ENCODE results near the gene CYP4A22.
"Not testable (repeated sequence)": the region's sequence is repeated elsewhere in the genome, so short reads cannot be mapped to it uniquely, and the experiment has no call there.

CYP4A22 gene

GRCh38 chr1:47147047-47147785, 10.0 kb downstream of the CYP4A22 start:
- DNase-seq (ENCODE audit: low read depth, low spot score) = no peak
- H3K4me3 ChIP-seq (ENCODE audit: low read length) = no peak overlapping the region

- not testable (repeated sequence) for DNase-seq (ENCODE audit: low read depth, low spot score); H3K4me3 ChIP-seq (ENCODE audit: low read length)
Observed at GRCh38 chr1:47149162-47149561, 11.9 kb downstream of the CYP4A22 start.

GRCh38 chr1:47156457-47156856, 19.2 kb downstream of the CYP4A22 start:
- H3K4me3 ChIP-seq (ENCODE audit: low read length); DNase-seq (ENCODE audit: low read depth, low spot score): not testable (repeated sequence)

GRCh38 chr1:47157957-47158356, 20.7 kb downstream of the CYP4A22 start:
- not testable (repeated sequence) for H3K4me3 ChIP-seq (ENCODE audit: low read length); DNase-seq (ENCODE audit: low read depth, low spot score)

- H3K4me3 ChIP-seq (ENCODE audit: low read length) = no peak overlapping the region
- no peak for DNase-seq (ENCODE audit: low read depth, low spot score)
Observed at GRCh38 chr1:47160716-47161115, 23.5 kb downstream of the CYP4A22 start.

- no peak overlapping the region for H3K4me3 ChIP-seq (ENCODE audit: low read length)
Observed at GRCh38 chr1:47161298-47162040, 24.2 kb downstream of the CYP4A22 start.

GRCh38 chr1:47164552-47164951, 27.3 kb downstream of the CYP4A22 start:
- no peak for DNase-seq (ENCODE audit: low read depth, low spot score)
- H3K4me3 ChIP-seq (ENCODE audit: low read length) = no peak overlapping the region

More at GRCh38 chr1:47161298-47162040, 24.2 kb downstream of the CYP4A22 start:
- no peak for DNase-seq (ENCODE audit: low read depth, low spot score)

GRCh38 chr1:47172782-47173181, 35.5 kb downstream of the CYP4A22 start:
- no peak overlapping the region for H3K4me3 ChIP-seq (ENCODE audit: low read length)
- DNase-seq (ENCODE audit: low read depth, low spot score) = no peak

- H3K4me3 ChIP-seq (ENCODE audit: low read length) = no peak overlapping the region
- no peak for DNase-seq (ENCODE audit: low read depth, low spot score)
Observed at GRCh38 chr1:47174656-47175020, 37.4 kb downstream of the CYP4A22 start.

- H3K4me3 ChIP-seq (ENCODE audit: low read length) = no peak overlapping the region
- DNase-seq (ENCODE audit: low read depth, low spot score) = peak; percentile 60
Observed at GRCh38 chr1:47175227-47175934, 38.1 kb downstream of the CYP4A22 start.

GRCh38 chr1:47178020-47178419, 40.8 kb downstream of the CYP4A22 start:
- no peak for DNase-seq (ENCODE audit: low read depth, low spot score)
- no peak overlapping the region for H3K4me3 ChIP-seq (ENCODE audit: low read length)

- no peak for DNase-seq (ENCODE audit: low read depth, low spot score)
- H3K4me3 ChIP-seq (ENCODE audit: low read length) = peak overlapping the region; percentile 68
Observed at GRCh38 chr1:47178654-47179016, 41.4 kb downstream of the CYP4A22 start.

GRCh38 chr1:47179017-47179987, 42.1 kb downstream of the CYP4A22 start:
- H3K4me3 ChIP-seq (ENCODE audit: low read length) = peak overlapping the region; percentile 68
- DNase-seq (ENCODE audit: low read depth, low spot score) = peak; percentile 86

- H3K4me3 ChIP-seq (ENCODE audit: low read length) = peak overlapping the region; percentile 68; the same call in 1 of the 2 replicates
- no peak for DNase-seq (ENCODE audit: low read depth, low spot score)
Observed at GRCh38 chr1:47179988-47180563, 42.8 kb downstream of the CYP4A22 start.

GRCh38 chr1:47180603-47181094, 43.4 kb downstream of the CYP4A22 start:
- DNase-seq (ENCODE audit: low read depth, low spot score) = no peak
- no peak overlapping the region for H3K4me3 ChIP-seq (ENCODE audit: low read length)

GRCh38 chr1:47181095-47181954, 44.1 kb downstream of the CYP4A22 start:
- DNase-seq (ENCODE audit: low read depth, low spot score) = no peak
- no peak overlapping the region for H3K4me3 ChIP-seq (ENCODE audit: low read length)

GRCh38 chr1:47181955-47182675, 44.9 kb downstream of the CYP4A22 start:
- no peak for DNase-seq (ENCODE audit: low read depth, low spot score)
- no peak overlapping the region for H3K4me3 ChIP-seq (ENCODE audit: low read length)
